A549 (cell line): ENCODE results near the gene DAGLA.

Experiments
- HMGXB4 ChIP-seq: fragments of 250-450 bp; sonication (Bioruptor Pico); IDR thresholded peaks from 2 replicates; pipeline ENCODE4 v1.5.0; 2021; ENCODE audit warnings: mild to moderate bottlenecking, moderate library complexity, borderline replicate concordance
- POLR2A ChIP-seq: IDR thresholded peaks from 2 replicates; pipeline ENCODE4 v1.6.1; 2012; ENCODE audit warnings: mild to moderate bottlenecking, low read length
- RAD21 ChIP-seq, 2 experiments: fragments of >200 bp in 1 of 2; sonication (Bioruptor Twin) in 1 of 2; formaldehyde crosslinking in 1 of 2; IDR thresholded peaks in 1 of 2; conservative IDR thresholded peaks in 1 of 2; 2 replicates in 1 of 2; 3 replicates in 1 of 2; pipeline ENCODE4 v1.6.1; 2012 to 2018; ENCODE audit warnings: inconsistent platforms in 1 of 2

DNA sequence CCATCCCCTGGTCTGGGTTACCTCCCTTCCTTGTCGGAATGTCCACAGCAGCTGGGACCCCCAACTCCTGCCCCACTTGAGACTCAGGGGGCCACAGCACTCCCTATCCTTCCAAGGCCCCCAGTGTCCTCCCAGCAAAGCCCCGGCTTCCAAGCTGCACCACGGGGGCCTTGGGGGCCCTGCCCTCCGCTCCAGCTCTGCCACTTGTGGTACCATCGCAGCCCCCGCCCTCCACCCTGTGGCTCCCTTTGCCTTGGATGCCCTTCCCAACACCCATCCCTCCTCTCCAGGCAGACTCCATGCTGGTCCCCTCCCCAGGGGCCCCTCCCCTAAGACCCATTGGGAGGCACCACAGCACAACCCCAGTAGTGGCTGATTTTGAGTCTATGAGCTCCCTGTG is 94.9 kb downstream of the DAGLA start:
- no peak for TF ChIP-seq HMGXB4 (CRISPR knock-in tag)
- no peak for TF ChIP-seq RAD21 (conservative IDR thresholded peaks at IDR 0.05 in 1 of 2, IDR thresholded peaks at IDR 0.05 in 1 of 2)
- TF ChIP-seq POLR2A, result no peak
